Bone marrow (tissue), 2 donors: Measurements from ENCODE around the gene EEIG1.
"Not testable (repeated sequence)": the region's sequence is repeated elsewhere in the genome, so short reads cannot be mapped to it uniquely, and the experiment has no call there.

ENCODE experiments used
- DNase-seq, 2 donors: peaks; one replicate each; lab custom pipeline; 2025; lab: John Stamatoyannopoulos, UW

The EEIG1 gene

DNA sequence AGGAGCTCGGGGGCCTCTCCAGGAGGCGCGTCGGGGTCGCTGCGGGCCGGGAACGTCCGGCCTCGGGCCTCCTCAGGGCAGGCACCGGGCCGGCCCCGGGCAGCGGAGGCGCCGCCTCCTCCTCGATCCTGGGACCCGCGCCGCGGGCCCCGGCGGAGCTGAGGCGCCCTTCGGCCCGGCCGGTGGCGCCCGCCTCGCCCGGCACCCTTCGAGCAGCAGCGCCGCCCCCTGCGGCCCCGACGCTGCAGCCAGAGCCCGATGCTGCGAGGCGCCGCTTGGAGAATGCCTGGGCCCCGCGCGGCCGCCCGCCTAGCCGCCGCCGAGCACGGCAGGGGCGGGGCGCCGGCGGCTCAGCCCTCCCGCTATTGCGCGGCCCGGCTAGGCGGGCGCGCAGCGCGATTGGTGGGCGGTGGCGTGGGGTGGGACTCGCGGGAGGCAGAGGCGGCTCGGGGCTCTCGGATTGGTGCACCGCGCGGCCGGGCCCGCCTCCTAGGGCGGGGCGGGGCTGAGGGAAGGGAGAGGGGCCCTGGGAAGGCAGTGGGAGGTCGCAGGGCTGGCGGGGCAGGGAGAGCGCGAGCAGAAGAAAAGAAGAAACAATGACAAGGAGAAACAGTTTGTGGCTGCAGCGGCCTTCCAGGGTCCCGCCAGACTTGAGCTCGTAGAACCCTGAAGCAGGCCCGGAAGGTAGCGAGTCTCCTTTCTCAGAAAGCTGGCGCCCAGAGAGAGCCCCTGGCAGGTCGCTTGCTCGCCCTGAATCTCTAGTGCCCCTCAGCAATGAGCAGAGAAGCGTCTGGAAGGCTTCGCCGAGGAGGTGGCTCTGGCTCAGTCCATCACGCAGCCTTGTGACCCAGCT is at the start of gene EEIG1:
Gene EEIG1 (minus strand): TSS at position 284 of the 853 bp plus-strand sequence. CDS start 852 bp downstream, outside the sequence.
- peak; percentile 81 to 88 for DNase-seq

DNA sequence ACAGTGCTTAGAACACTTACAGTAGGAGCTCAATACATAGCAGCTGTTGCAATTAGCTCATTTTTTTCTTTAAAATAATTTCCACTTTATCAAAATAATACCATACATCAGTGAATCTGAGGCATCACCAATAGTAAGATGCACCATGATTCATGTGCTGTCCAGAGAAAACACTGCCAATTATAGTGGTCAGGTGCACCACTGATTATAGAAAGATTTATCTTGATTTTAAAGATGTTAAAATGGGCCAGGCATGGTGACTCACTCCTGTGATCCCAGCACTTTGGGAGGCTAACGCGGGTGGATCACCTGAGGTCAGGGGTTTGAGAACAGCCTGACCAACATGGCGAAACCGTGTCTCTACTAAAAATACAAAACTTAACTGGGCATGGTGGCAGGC is 46.9 kb upstream of the EEIG1 start:
- DNase-seq, result no peak

DNA sequence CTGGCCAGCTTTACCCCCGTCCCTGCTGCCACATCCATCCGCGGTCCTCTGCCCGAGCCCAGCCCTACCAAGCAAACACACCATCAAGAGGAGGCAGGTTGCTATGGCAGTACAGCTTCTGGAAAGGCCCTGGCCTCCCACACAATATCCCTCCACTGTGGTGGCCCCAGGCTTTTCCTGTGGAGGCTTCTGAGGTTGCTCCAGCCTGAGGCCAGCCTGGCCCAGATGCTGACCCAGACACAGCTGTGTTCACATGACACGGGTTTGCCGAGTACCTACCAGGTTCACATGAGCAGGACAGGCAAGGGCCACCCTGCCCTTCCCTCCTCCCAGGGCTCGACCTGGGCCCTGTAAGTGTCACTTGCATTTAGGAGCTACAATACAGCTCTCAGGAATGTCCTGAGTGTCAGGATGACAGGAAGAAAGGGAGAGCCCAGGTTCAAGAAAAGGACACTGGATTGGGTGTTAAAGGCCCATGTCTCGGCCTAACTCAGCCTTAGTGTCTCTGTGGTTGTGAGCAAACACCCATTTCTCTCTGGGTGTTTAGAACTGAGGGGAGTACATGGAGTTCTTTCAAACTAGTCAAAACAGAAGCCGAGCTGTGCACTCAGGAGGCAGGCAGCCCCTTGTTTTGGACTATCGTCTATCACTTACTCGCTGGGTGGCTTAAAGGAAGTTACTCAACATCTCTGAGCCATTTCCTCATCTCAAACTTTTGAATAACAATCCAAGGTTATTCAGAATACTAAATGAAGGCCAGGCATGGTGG is 46.2 kb upstream of the EEIG1 start:
- DNase-seq, result no peak

DNA sequence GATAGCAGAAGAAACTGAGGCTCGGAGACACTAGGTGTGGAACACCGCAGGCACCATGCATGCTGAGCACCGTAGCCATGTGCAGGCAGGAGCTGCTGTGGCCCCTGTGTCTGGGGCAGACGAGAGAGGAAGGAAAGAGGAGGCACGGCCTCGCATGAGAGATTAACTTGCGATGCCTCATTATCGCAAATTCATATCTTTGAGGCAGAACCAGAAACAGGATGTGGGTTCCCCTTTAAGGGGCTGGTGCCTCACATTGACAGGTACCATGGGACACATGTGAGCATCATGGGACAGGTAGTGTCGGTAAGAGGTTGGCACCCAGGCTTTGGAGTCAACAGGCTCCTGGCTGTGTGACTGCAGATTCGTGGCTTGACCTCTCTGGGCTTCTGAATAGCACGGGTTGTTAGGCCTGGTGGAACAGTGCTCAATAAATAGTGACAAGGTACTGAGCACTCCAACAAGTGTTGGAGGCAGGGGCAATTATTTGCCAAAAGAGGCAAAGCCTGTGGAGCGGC is 45.5 kb upstream of the EEIG1 start:
- peak in 1 of 2 donors; percentile 70 for DNase-seq

DNA sequence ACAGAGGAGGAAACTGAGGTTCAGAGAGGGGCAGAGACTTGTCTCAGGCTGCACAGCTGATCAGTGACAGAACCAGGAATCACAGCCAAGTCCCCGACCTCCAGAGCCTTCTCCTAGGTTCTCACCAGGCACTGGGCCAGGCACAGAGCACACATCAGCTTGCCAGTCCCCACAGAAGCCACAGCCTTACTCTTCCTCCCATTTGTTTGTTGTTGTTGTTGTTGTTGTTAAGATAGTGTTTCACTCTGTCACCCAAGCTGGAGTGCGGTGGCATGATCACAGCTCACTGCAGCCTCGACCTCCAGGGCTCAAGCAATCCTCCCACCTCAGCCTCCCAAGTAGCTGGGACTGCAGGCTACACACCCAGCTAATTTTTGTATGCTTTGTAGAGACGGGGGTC is 44.9 kb upstream of the EEIG1 start:
- DNase-seq, result no peak

DNA sequence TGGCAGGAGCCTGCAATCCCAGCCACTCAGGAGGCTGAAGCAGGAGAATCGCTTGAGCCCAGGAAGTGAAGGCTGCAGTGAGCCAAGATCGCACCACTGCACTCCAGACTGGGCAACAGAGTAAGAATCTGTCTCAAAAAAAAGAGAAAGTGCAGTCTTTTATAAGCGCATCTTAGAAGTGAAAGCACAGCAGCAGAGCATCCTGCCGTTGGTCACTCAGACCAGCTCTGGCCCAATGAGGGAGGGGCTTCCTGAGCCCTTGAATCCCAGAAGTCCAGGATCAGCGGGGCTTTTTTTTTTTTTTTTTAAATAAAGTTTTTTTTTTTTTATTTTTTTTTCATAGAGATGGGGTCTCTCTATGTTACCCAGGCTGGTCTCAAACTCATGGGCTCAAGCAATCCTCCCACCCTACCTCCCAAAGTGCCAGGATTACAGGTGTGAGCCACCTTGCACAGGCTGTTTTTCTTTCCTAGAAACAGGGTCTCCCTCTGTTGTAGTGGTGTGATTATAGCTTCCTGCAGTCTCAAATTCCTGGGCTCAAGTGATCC is 44.0 kb upstream of the EEIG1 start:
- DNase-seq, result no peak

DNA sequence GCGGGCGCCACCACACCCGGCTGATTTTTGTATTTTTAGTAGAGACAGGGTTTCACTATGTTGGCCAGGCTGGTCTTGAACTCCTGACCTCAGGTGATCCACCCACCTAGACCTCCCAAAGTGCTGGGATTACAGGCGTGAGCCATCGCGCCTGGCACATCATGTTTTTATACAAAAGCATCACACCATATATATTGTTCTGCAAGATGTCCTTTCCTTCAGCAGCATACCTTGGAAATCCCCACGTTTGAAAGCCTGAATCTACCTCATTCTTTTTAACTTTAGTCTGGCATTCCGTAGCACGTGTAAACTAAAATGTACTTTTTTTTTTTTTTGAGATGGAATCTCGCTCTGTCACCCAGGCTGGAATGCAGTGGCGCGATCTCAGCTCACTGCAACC is 42.9 kb upstream of the EEIG1 start:
- DNase-seq, result not testable (repeated sequence)

DNA sequence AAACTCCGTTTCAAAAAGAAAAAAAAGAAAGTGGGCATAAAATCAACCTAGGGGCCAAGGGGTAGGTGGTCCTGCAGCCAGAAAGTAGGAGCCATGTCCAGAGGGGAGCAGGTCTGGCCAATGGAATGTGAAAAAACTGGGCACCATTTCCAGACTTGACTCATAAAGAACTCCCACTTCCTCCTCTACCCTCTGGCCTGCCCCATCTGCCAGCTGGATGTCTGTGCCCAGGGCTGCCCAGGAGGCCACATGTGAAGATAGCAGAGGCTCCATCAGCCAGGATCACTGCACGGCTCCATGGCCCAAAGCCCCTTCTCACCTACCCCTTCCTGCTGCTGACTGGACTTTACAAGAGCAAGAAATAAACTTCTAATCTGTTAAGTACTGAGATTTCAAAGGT is 42.1 kb upstream of the EEIG1 start:
- no peak for DNase-seq

DNA sequence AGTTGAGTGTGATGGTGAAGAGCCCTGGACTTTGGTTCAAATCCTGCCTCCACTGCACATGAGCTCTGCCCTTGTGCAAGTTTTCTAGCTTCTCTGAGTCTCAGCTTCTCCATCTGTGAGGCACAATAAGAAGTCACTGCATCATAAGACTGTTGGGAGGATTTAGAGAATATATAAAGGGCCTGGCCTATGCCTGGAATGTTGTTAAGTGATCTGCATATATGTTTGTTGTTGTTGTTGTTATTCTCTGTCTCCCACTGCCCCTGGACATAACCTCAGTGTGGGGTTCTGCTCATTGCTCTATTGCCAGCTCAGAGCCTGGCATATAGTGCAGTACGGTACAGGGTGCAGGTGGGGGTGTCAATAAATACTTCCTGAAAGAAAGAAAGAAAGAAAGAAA is 40.3 kb upstream of the EEIG1 start:
- no peak for DNase-seq

DNA sequence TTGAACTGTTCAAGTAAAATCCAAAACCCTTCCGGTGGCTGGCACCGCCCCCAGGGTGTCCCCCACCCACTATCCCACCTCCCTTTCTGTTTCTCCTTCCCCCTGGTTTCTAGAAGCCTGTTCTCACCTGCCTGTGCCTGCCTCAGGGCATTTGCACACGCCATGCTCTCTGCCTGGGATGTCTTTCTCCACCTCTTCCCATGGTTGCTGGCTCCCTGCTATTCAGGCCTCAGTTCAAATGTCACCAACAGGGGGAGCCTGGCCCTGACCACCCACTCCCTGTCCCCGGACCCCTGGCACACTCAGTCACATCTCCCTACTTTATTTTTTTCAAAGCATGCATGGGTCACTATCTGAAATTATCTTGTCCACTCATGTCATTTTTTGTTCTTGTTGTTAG is 39.9 kb upstream of the EEIG1 start:
- DNase-seq, result no peak

DNA sequence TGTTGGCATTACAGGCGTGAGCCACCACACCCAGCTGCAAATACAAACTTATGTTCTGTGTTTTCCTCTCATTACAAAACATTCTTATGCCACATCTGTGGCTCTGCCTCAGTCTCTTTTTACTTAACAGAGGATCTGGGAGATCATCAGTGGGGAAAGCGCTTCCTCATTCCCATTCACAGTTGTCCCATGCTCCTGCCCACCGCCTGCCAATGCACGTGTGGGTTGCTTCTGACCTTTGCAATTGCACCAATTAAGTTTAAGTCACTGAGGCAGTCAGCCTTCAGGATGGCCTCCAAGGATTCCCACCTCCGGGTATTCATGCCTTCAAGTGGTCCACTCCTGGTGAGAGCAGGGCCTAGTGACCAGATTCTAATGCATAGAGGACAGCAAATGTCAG is 34.9 kb upstream of the EEIG1 start:
- DNase-seq, result no peak

DNA sequence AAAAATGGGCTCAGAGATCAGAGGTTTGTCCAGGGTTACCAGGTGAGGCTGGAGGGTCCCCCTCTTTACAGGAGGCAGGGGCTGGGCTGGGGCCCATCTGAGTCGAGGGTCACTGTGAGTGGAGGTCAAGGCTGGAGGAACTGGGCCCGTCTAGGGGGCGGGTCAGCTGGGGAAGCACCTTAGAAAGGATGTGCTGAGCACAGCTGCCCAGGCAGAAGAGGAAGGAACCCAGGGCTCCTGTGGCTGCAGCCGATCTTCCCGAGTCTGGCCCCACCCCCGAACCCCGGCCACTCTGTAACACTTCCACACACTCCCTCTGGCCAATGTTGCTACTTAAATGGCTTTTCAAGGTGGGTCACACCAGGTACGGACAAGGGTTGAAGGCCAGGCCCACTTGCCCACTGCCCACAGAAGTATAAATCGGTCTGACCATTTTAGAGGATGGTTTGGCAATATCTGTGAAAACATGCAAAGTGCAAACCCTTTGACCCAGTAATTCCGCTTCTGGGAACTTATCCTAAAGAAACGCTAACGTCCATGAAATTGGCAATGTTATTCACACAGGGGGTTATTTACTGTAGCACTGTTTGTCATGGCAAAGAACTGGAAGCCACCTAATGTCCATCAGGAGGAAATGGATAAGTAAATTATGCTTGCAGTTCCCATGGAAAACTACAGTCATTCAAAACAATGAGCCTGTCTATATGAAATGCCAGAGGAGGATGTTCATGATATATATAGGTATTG is 30.5 kb upstream of the EEIG1 start:
- DNase-seq, result peak in 1 of 2 donors; percentile 14

DNA sequence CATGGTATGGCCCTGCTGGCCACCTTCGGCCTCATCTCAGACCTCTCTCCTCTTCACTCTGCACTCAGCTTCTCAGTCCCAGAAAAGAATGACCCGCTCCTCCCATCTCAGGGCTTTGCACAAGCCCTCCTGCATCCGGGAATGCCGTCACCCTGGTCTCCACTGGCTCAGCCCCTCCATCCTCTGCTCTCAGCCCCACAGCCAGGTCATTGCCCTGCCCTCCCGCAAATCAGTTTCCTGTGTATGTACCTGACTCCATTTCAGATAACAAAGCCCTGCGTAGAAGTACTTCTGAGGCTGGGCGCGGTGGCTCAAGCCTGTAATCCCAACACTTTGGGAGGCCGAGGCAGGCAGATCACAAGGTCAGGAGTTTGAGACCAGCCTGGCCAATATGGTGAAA is 28.9 kb upstream of the EEIG1 start:
- no peak for DNase-seq

DNA sequence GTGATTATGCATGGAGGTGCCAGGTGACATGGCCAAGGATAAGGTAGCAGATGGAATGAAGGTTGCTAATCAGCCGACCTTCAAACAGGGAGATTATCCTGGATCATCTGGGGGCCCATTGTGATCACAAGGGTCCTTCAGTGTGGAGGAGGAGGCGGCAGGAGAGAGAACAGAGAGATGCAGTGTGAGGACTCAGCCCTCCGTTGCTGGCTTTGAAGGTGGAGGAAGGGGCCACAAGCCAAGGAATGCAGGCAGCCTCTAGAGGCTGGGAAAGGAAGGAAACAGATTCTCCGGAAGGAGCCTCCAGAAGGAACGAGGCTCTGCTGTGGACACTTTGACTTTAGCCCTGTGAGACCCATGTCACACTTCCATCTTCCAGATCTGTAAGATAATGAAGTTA is 27.4 kb upstream of the EEIG1 start:
- DNase-seq, result no peak

DNA sequence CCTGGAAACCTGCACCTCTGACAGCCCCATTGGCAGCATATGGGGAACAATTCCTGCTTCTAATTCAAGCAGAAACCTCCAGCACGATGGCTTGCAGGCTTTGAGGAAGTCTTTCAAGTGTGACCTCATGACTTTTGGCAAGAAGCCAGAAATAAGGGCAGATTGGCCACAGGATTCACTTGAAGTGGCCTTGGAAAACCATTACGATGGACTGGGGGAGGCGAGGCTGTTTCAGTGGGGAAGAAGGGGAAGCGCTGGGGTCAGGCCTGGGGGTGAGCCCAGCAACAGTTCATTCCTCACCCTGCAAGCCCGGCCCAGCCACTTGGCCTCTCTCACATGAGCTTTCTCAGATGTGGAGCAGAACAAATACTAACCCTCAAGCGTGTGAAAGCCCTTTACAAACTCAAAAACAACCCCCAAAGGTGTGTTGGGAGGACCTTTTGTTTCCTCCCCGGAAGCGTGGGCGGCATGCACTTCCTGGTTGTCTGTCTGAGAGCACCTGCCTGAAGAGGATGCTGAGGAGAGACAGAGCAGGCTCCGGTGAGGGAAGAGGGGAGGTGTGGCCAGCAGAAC is 26.9 kb upstream of the EEIG1 start:
- peak; percentile 34 to 71 for DNase-seq

DNA sequence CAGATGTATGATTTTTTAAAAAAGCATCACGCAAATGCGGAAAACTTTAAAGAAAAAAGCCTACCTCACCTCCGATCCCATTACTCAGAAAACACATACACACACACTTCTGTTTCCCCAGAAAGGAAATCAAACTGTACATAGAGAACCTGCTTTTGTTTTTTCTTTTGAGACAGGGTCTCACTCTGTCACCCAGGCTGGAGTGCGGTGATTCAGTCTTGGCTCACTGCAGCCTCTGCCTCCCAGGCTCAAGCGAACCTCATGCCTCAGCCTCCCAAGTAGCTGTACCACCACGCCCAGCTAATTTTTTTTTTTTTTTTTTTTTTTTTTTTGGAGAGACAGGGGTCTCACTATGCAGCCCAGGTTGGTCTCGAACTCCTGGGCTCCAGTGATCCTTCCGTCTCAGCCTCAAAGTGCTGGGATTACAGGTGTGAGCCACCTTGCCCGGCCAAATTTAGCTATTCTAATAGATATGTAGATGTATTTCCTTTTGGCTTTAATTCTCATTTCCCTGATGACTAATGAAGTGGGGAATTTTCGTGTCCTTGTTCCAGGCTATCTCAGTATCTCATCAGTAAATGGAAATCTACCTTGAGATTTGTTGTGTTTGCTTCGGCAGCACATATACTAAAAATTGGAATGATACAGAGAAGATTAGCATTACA is 25.7 kb upstream of the EEIG1 start:
- no peak for DNase-seq

DNA sequence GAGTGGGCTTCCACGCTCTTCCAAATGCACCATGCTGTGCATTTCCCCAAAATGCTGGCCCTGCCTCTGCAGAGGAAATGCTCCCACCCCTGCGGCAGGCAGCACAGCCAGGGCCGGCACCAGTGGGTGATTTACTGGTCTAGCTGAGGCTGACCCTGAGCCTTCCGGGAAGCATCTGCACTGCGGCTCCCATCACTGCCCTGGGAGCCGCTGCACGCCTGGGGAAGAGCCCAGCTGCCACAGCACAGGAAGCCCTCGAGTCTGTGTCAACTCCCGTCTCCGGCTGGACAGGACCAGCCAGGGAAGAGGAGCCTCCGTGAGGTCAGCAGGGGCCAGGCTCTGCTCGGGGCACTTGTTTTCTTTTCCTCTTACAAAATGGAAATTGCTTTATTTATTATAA is 25.1 kb upstream of the EEIG1 start:
- peak in 1 of 2 donors; percentile 17 for DNase-seq

DNA sequence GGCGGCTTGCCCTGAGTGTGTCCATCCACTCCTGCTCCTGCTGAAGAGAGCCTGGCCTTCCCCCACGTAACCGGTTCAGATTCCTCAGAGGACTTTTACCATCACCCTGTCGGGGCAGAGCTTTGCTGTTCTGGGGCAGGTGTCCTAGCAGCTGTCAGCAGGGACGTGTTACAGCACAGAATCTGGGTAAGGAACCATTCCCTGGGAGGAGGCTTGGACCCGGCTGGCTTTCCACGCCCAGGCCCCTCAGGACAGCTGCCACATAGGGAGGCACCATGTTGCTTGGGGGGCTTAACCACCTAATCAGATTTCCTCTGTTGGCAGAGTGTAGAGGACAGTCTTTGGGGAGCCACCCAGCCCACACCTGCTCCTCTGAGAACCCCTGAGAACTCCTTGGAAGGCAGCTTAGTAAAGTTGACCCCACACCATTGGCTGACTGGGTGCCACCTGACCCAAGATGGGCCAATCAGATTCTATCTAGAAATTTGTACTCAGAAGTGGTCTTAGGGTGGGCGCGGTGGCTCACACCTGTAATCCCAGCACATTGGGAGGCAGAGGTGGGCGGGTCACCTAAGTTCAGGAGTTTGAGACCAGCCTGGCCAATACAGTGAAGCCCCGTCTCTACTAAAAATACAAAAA is 23.3 kb upstream of the EEIG1 start:
- no peak for DNase-seq

DNA sequence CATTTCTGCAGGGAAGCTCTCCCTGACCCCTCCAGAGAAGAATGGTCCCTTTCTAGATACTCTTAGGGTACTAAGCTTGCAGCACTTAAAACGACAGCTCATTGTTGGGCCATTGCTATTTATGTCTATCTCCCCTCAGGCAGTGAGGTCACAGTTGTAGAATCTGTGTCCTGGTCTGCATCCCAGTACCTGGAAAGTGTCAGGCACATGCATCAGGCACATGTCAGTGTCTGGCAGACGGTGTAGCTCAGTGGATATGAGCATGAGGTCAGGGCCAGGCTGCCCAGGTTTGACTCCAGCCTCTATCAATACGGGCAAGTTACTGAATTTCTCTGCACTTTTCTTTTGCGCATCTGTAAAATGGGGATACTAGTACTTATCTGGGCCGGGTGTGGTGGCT is 22.2 kb upstream of the EEIG1 start:
- no peak for DNase-seq

DNA sequence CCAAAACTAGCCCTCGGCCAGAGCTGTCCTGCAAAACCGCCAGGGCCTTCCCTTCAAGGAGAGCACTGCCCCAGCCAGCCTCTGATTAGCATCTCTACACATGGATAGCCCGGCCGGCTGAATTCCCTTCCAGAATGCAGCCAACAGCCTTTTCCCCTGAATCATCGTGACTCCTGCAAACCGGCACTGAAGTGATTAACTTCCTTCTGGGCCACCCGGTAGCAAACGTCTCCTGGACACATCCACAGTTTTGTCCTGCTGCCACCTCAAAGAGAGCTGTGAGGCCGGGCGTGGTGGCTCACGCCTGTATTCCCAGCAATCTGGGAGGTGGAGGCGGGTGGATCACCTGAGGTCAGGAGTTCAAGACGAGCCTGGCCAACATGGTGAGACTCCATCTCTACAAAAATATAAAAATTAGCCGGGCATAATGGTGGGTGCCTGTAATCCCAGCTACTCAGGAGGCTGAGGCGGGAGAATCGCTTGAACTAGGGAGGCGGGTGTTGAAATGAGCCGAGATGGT is 21.1 kb upstream of the EEIG1 start:
- no peak for DNase-seq
